ENCODE measurements around the gene ERICH6.

ERICH6 gene

GRCh38 chr3:150736316-150736719 lies 32.6 kb upstream of the ERICH6 start:
- TF ChIP-seq, protein P1, sequence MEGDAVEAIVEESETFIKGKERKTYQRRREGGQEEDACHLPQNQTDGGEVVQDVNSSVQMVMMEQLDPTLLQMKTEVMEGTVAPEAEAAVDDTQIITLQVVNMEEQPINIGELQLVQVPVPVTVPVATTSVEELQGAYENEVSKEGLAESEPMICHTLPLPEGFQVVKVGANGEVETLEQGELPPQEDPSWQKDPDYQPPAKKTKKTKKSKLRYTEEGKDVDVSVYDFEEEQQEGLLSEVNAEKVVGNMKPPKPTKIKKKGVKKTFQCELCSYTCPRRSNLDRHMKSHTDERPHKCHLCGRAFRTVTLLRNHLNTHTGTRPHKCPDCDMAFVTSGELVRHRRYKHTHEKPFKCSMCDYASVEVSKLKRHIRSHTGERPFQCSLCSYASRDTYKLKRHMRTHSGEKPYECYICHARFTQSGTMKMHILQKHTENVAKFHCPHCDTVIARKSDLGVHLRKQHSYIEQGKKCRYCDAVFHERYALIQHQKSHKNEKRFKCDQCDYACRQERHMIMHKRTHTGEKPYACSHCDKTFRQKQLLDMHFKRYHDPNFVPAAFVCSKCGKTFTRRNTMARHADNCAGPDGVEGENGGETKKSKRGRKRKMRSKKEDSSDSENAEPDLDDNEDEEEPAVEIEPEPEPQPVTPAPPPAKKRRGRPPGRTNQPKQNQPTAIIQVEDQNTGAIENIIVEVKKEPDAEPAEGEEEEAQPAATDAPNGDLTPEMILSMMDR (IDR thresholded peaks at IDR 0.05; ENCODE audit: borderline replicate concordance, insufficient read depth, low read depth, low read length): no peak
- H3K4me3 ChIP-seq (ENCODE audit: low read depth, low read length): no peak overlapping the region

DNA sequence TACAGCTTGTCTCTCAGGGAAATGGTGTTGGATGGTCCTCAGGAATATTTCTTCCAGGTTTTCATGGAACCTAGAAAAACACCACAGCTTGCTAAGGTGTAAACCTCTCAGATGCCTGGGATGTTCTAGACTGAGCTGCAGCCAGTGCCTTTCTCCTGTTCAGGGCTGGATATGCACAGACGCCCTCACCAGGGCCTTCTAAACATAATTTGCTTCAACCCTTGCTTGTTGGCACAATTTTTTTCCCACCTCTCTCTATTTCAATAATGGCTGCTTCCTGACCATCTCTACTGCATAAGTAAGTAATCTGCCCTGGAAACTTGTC lies 31.0 kb upstream of the ERICH6 start:
- H3K4me3 ChIP-seq (ENCODE audit: low read depth, low read length): no peak overlapping the region
- TF ChIP-seq, protein P1 (IDR thresholded peaks at IDR 0.05; ENCODE audit: borderline replicate concordance, insufficient read depth, low read depth, low read length): no peak

- TF ChIP-seq, protein P1 (IDR thresholded peaks at IDR 0.05; ENCODE audit: borderline replicate concordance, insufficient read depth, low read depth, low read length): no peak
- H3K4me3 ChIP-seq (ENCODE audit: low read depth, low read length): no peak overlapping the region
These were observed 30.4 kb upstream of the ERICH6 start for GRCh38 chr3:150733936-150734794.

- H3K4me3 ChIP-seq (ENCODE audit: low read depth, low read length): no peak overlapping the region
- TF ChIP-seq, protein P1 (IDR thresholded peaks at IDR 0.05; ENCODE audit: borderline replicate concordance, insufficient read depth, low read depth, low read length): no peak
These were observed 29.7 kb upstream of the ERICH6 start for GRCh38 chr3:150733373-150733935.

- TF ChIP-seq, protein P1 (IDR thresholded peaks at IDR 0.05; ENCODE audit: borderline replicate concordance, insufficient read depth, low read depth, low read length): no peak
- H3K4me3 ChIP-seq (ENCODE audit: low read depth, low read length): no peak overlapping the region
These were observed 26.1 kb upstream of the ERICH6 start for GRCh38 chr3:150729682-150730360.

DNA sequence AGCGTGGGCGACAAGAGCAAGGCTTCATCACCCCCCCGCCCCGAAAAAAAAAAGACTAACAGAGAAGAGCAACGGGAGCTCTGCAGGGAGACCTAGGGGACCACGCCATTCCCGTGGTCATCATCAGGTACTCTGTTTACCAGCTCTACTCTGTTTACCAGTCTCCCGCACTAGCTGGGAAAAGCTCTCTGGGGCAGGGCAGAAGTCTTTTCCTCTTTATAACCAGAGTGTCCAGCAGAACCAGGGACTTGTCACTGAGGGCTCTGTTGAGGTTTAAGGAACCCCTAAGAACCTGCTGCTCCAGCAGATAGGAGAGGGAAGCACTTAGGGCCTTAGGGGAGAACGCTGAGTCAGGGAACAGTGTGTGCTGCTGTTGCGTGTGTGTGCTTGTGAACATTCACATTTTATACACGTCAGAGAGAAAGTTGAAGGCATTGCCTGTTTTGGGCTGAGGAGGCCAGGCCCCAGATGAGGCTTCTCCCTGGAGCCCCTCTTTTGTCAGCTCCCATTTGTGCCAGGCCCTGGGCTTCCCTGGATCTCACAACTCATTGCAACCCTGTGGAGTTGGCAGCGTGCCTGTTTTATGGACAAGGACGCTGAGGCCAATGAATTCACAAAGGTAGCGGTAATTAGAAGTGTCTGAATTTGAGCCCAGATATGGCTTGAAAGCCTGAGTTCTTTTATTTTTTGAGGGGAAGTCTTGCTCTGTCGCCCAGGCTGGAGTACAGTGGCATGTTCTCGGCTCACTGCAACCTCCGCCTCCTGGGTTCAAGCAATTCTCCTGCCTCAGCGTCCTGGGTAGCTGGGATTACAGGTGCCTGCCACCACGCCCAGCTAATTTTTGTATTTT lies 24.2 kb upstream of the ERICH6 start:
- TF ChIP-seq, protein P1 (IDR thresholded peaks at IDR 0.05; ENCODE audit: borderline replicate concordance, insufficient read depth, low read depth, low read length): no peak
- no peak overlapping the region for H3K4me3 ChIP-seq (ENCODE audit: low read depth, low read length)

Measured in GM12875 (cell line).